Chondrocyte (in vitro differentiated cells): Measurements from ENCODE around the gene HOXC11. TPM values are rescaled to one million over a fixed set of nuclear protein-coding genes. Genes with fewer than 3 reads are reported as not detected.

ENCODE experiments used
- DNase-seq: peaks from one replicate; pipeline ENCODE4 v3.0.0; 2021; ENCODE audit warnings: mixed read lengths, low spot score
- H3K27ac Mint-ChIP-seq: one replicate; pipeline ENCODE4 v1.8.0; 2021; ENCODE audit warnings: mild to moderate bottlenecking, moderate library complexity, mixed read lengths; ENCODE audit not compliant: unreplicated experiment
- H3K27me3 Mint-ChIP-seq: 2 replicates; pipeline ENCODE4 v1.8.0; 2021; ENCODE audit warnings: low read depth, mixed read lengths
- H3K36me3 Mint-ChIP-seq: 2 replicates; pipeline ENCODE4 v1.8.0; 2021; ENCODE audit warnings: low read depth, mixed read lengths
- H3K4me1 Mint-ChIP-seq: 2 replicates; pipeline ENCODE4 v1.8.0; 2021; ENCODE audit warnings: low read depth, mild to moderate bottlenecking, mixed read lengths
- H3K4me3 Mint-ChIP-seq: one replicate; pipeline ENCODE4 v1.8.0; 2021; ENCODE audit warnings: mild to moderate bottlenecking, moderate library complexity, mixed read lengths; ENCODE audit not compliant: unreplicated experiment
- H3K9me3 Mint-ChIP-seq: 2 replicates; pipeline ENCODE4 v1.8.0; 2021; ENCODE audit warnings: low read depth, mixed read lengths
- CTCF ChIP-seq: fragments of 200-600 bp; sonication (generic); IDR thresholded peaks from 2 replicates; pipeline ENCODE4 v1.5.0; 2021; ENCODE audit warnings: antibody characterized with exemption, mild to moderate bottlenecking, moderate library complexity
- total RNA-seq: library from RNA; stranded (reverse); gene quantifications from 3 replicates; pipeline ENCODE4 v1.2.1, GENCODE V29; 2021

Gene HOXC11
- total RNA-seq, 1 donor from 2014 or later = not detected

GRCh38 chr12:53966385-53967133 lies 6.4 kb upstream of the HOXC11 start:
- Mint-ChIP-seq H3K4me1 (peaks cover 7% of the 10 kb centered on the region), H3K36me3 (no peaks in the 10 kb centered on the region), H3K27me3 (peaks cover 92% of the 10 kb centered on the region), H3K4me3 (no peak overlapping the region), H3K9me3 (no peaks in the 10 kb centered on the region), H3K27ac (no peak overlapping the region)
- TF ChIP-seq CTCF = no peak
- DNase-seq = no peak

- no peak overlapping the region for H3K27ac Mint-ChIP-seq
- peaks cover 7% of the 10 kb centered on the region for H3K4me1 Mint-ChIP-seq
- H3K36me3 Mint-ChIP-seq = no peaks in the 10 kb centered on the region
- TF ChIP-seq CTCF = no peak
- H3K9me3 Mint-ChIP-seq = no peaks in the 10 kb centered on the region
- DNase-seq = peak; percentile 27
- peaks cover 96% of the 10 kb centered on the region for H3K27me3 Mint-ChIP-seq
- H3K4me3 Mint-ChIP-seq = no peak overlapping the region
Measured at GRCh38 chr12:53967421-53967925, 5.5 kb upstream of the HOXC11 start.

GRCh38 chr12:53968214-53969127 lies 4.5 kb upstream of the HOXC11 start:
- H3K27ac Mint-ChIP-seq = no peak overlapping the region
- peaks cover 12% of the 10 kb centered on the region for H3K4me1 Mint-ChIP-seq
- TF ChIP-seq CTCF = no peak
- H3K27me3 Mint-ChIP-seq = peaks cover 96% of the 10 kb centered on the region
- no peak overlapping the region for H3K4me3 Mint-ChIP-seq
- peaks cover 2% of the 10 kb centered on the region for H3K36me3 Mint-ChIP-seq
- peak; percentile 32 for DNase-seq
- H3K9me3 Mint-ChIP-seq = no peaks in the 10 kb centered on the region

- H3K4me3 Mint-ChIP-seq = no peak overlapping the region
- no peak overlapping the region for H3K27ac Mint-ChIP-seq
- TF ChIP-seq CTCF = no peak
- H3K9me3 Mint-ChIP-seq = no peaks in the 10 kb centered on the region
- peaks cover 15% of the 10 kb centered on the region for H3K4me1 Mint-ChIP-seq
- H3K27me3 Mint-ChIP-seq = peaks cover 88% of the 10 kb centered on the region
- H3K36me3 Mint-ChIP-seq = peaks cover 2% of the 10 kb centered on the region
- DNase-seq = peak; percentile 47
Measured at GRCh38 chr12:53969588-53970259, 3.2 kb upstream of the HOXC11 start.

- DNase-seq = no peak
- Mint-ChIP-seq H3K27me3 (peaks cover 86% of the 10 kb centered on the region), H3K36me3 (peaks cover 2% of the 10 kb centered on the region), H3K27ac (no peak overlapping the region), H3K4me1 (peaks cover 19% of the 10 kb centered on the region), H3K4me3 (no peak overlapping the region), H3K9me3 (no peaks in the 10 kb centered on the region)
- no peak for TF ChIP-seq CTCF
Measured at GRCh38 chr12:53970451-53970850, 2.5 kb upstream of the HOXC11 start.
